Aortic smooth muscle cell (primary cell): ENCODE data around the gene SRP68. TPM values are rescaled to one million over a fixed set of nuclear protein-coding genes. Genes with fewer than 3 reads are reported as not detected.

Source experiments
- total RNA-seq: library from RNA; depleted of rRNA; stranded (reverse); fragments of >200 nt; gene quantifications from 2 replicates; pipeline ENCODE4 v1.2.3, GENCODE V29; 2014

The SRP68 gene
- total RNA-seq = 29.2 and 38.6 TPM in 2 replicates

DNA sequence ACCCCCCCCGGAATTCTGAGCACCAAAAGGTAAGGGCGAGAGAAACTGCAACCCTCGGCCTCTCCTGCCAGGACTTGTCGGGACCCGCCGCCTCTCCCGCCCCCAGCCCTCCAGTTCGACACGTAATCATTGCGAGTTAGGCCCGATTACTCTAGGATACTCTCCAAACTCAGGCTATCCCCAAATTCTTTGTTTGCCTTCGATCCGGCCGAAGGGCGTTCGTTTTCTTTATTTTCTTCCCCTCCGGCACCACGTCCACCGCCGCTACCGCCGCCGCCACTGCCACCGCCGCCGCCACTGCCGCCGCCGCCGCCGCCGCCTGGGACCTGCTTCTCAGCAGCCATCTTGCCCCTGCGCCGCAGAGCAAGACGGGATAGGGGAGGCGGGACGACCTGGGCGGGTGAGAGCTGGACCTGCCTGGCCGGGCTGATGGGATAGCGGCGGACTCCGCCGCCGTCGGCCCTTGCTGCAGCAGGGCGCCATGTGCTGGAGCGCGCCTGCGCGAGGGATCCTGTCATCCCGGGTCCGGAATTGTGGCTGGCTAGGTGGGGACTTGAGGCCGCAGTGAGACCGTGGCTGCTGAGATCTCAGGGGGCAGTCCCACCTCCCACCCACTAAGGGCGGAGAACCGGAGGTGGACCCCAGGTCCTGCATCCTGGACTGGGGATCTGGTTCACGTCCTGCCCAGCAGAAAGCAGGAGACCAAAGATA, at the start of gene SRP68:
Gene SRP68 (minus strand): TSS at position 370 of the 711 bp plus-strand sequence. CDS start 26 bp downstream, at position 344.

DNA sequence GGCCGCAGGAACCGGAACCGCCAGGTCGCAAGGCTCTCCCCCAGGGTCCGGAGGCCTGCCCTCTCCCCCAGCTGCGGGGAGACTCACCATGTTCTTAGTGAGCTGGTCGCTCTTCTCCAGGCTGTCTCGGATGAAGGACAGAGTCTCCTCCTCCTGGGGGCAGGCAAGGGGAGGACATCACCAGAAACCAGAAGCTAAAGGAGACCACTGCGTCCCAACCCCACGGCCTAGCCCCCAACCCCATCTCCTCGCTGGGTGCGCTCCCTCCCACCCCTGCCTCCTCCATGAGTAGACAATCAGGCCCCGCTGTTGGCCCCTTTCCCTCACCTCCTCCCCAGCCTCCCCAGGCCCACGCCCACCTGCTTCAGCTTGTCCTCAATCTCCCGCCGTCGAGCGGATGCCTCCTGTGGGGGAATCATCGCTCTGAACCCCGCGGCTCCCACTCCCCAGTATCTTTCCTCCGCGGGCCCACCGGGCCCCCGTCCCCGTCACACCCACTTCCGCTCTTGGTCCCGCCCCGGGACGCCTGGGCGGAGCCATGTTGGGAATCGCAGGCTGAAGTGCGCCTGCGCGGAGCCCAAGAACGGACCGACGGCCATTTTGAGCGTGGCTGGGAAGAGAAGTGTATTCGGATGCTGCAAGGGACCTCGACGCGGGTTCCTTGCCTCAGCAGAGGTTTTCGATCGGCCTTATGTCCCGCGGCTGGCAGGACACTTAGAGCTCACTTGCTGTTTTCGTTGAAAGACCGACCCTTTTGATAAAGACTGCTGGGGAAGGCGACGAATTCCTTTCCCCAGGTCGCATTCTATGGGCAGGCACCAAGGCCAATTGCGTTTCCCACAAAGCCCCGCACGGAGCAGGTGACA, 31.2 kb upstream of the SRP68 start, which contains the start of gene EXOC7:
Gene EXOC7 (minus strand): TSS at position 514 of the 866 bp plus-strand sequence. CDS start 95 bp downstream, at position 419.

DNA sequence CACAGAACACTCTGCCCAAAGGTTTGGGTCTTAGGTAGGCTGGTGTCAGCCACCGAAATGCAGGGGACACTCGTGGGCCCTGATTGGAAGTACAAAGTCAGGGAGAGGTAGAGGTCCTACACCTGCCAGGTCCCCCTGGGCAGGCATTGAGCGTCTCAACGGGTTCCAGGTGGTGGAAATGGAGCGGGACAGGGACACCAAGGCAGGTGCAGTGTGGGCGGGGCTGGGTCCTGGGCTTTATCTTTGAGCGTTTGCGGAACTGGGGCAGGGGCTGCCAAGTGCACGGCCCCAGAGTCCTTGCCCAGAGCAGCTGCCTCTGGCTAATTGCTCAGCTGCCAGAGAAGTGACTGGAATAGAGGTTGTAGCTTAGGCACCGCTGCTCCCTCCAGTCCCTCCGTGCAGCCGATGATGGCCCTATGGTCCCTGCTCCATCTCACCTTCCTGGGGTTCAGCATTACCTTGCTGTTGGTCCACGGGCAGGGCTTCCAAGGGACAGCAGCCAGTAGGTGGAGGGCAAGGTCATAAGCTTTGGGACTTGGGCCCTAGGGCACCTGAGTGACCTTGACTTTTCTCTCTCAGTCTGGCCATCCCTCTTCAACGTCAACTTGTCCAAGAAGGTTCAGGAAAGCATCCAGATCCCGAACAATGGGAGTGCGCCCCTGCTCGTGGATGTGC, 6.7 kb upstream of the SRP68 start, which contains the start of gene ZACN:
Gene ZACN (plus strand): TSS at position 323 of the 675 bp plus-strand sequence. CDS start 83 bp downstream, at position 406.

DNA sequence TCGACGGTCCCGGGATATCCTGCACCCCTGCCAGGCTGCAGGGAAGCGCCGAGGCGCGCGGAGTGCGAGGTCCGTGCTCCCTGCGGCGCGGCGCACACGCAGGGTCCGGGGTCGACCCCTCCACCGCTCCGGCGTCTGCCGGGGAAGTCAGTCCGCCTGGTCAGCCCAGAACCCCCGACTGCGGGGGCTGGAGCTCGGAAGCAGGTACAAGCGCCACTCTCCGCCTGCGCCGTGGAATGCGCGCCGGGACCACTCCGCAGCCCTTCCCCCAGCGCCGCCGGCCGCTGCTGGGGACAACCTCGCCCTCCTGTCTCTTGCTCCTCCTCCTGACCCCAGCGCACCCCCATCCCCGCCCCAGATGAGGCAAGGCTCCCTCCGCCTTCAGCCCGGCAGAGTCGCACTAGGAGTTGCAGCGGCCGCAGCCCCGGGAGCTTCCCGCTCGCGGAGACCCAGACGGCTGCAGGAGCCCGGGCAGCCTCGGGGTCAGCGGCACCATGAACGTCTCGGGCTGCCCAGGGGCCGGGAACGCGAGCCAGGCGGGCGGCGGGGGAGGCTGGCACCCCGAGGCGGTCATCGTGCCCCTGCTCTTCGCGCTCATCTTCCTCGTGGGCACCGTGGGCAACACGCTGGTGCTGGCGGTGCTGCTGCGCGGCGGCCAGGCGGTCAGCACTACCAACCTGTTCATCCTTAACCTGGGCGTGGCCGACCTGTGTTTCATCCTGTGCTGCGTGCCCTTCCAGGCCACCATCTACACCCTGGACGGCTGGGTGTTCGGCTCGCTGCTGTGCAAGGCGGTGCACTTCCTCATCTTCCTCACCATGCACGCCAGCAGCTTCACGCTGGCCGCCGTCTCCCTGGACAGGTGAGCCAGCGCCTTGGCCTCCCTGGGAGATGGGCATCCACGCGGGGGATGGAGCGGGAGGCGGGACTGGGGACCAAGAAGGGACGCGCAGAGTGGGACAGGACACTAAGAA, 2.4 kb upstream of the SRP68 start, which contains the start of gene GALR2:
Gene GALR2 (plus strand): TSS at position 392 of the 974 bp plus-strand sequence. CDS start 103 bp downstream, at position 495.

DNA sequence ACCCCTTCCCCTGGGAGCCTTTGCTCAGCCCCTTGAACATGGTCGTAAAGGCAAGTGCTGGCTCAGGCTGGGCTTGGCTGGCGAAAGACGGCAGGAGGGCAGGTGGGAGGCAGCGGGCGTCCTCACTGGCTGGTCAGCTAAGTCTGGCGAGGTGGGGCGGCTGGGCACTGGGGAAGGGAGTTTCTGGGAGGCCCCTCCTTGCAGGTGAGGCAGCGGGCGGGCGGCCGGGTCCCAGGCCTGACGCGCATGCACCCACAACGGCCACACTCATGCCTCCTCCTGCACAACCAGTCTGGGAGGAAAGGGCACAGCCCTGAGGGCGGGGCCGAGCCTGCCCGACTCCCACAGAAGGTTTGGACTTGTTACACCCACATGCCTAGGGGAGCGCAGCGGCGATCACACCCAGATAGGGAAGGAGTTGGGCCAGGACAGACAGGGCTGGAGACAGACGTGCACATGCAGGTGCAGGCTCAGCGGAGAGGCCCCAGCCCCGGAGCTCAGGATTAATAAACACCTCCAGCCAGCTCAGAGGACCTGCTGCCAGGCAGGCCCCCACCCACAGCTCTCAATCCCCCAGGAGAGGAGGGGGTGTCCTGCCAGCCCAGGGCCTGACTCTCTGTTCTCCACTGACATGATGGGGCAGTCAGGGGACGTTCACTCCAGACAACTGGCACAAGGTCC, 45.0 kb downstream of the SRP68 start, which contains the start of gene EVPL:
Gene EVPL (minus strand): TSS at position 148 of the 681 bp plus-strand sequence. CDS start 108 bp downstream, at position 40.

DNA sequence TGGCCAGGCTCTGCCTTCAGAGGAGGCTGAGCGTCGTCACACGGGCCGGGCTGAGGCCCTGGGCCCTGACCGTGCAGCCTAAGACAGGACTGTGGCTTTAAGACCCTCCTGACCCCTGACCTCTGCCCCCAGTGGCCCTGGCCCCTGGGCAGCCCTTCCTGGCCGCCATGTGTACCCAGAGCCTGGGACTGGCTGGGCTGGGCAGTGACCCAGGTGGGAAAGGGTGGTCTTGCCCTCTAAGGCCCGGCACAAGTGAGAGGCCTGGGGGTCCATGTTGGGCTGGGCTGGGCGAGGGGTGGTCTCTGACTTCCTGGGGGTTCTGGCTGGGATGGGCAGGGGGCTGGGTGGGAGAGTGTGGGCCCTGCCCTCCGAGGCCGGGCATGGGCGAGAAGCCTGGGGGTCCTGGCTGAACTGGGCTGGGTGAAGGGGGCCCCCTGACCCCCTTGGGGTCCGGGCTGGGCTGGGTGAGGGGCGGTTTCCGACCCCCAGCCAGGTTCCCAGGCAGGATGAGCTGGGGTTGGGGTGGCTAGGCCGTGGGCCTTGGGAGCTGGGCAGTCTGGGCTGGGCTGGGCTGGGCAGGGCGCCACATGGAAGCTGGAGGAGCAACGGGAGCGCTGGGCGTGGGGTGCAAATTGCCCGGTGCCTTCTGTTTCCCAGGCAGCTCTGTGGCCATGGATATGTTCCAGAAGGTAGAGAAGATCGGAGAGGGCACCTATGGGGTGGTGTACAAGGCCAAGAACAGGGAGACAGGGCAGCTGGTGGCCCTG, 71.4 kb downstream of the SRP68 start, which contains the start of gene CDK3:
Gene CDK3 (plus strand): TSS at position 101 of the 767 bp plus-strand sequence. CDS start 571 bp downstream, at position 672.

Other genes with a start within 250 kb of the SRP68 start
- gene UNC13D, start 228.1 kb downstream of the SRP68 start, total RNA-seq = 1.5 TPM in 2 replicates
- gene WBP2, start 217.2 kb downstream of the SRP68 start, total RNA-seq = 33.2 and 41.2 TPM in 2 replicates
- 10.0 and 21.8 TPM in 2 replicates for gene TRIM47, start 193.9 kb downstream of the SRP68 start, total RNA-seq
- gene TRIM65, start 175.6 kb downstream of the SRP68 start, total RNA-seq = 8.5 and 10.8 TPM in 2 replicates
- gene MRPL38, start 167.6 kb downstream of the SRP68 start, total RNA-seq = 20.4 and 24.0 TPM in 2 replicates
- 10.8 and 13.3 TPM in 2 replicates for gene FBF1, start 131.5 kb downstream of the SRP68 start, total RNA-seq
- gene ACOX1, start 93.4 kb downstream of the SRP68 start, total RNA-seq = 63.0 and 69.9 TPM in 2 replicates
- 17.3 and 18.3 TPM in 2 replicates for gene TEN1, start 93.3 kb downstream of the SRP68 start, total RNA-seq
- 0.92 and 0.99 TPM in 2 replicates for gene CDK3, start 71.7 kb downstream of the SRP68 start, total RNA-seq
- gene EVPL, start 45.2 kb downstream of the SRP68 start, total RNA-seq = not detected in 2 replicates
- not detected in 2 replicates for gene GALR2, start 2.3 kb upstream of the SRP68 start, total RNA-seq
- not detected in 2 replicates for gene ZACN, start 6.7 kb upstream of the SRP68 start, total RNA-seq
- 98.9 and 104 TPM in 2 replicates for gene EXOC7, start 31.3 kb upstream of the SRP68 start, total RNA-seq
- gene FOXJ1, start 68.7 kb upstream of the SRP68 start, total RNA-seq = not detected in 2 replicates
- gene RNF157, start 168.0 kb upstream of the SRP68 start, total RNA-seq = 0.19 and 0.40 TPM in 2 replicates
- 3.4 and 3.9 TPM in 2 replicates for gene UBALD2, start 192.8 kb upstream of the SRP68 start, total RNA-seq
- 2.1 and 3.2 TPM in 2 replicates for gene QRICH2, start 235.8 kb upstream of the SRP68 start, total RNA-seq